Heart right ventricle (tissue), 16 donors: ENCODE results near the gene HHIP. TPM values are rescaled to one million over a fixed set of nuclear protein-coding genes. Genes with fewer than 3 reads are reported as not detected.

Source experiments
- ATAC-seq, 8 donors: fragments of 200-7000 bp; cut with Tn5 transposase; one replicate each; pipeline ENCODE4 v1.9.1; 2020; ENCODE audit warnings: mild to moderate bottlenecking in 8 of 8, moderate library complexity in 8 of 8, moderate number of reproducible peaks in 1 of 8
- DNase-seq, 2 donors: peaks; one replicate each; pipeline ENCODE4 v3.0.0-alpha.2; 2020
- H3K27ac ChIP-seq, 10 donors: fragments of 200-600 bp; sonication (generic) in 2 of 10; one replicate each; pipeline versions ENCODE4 v1.5.0 to v1.8.0; 2020 to 2022; ENCODE audit warnings: mild to moderate bottlenecking in 3 of 10
- H3K27me3 ChIP-seq, 7 donors: fragments of 200-600 bp; one replicate each; pipeline ENCODE4 v1.8.0; 2021 to 2022; ENCODE audit warnings: mild to moderate bottlenecking in 2 of 7
- H3K36me3 ChIP-seq, 9 donors: fragments of 200-600 bp; sonication (generic) in 1 of 9; one replicate each; pipeline versions ENCODE4 v1.5.0 to v1.8.0; 2020 to 2022; ENCODE audit warnings: mild to moderate bottlenecking in 2 of 9
- H3K4me1 ChIP-seq, 9 donors: fragments of 200-600 bp; sonication (generic) in 1 of 9; one replicate each; pipeline versions ENCODE4 v1.5.0 to v1.8.0; 2020 to 2022; ENCODE audit warnings: mild to moderate bottlenecking in 4 of 9
- H3K4me3 ChIP-seq, 10 donors: fragments of 200-600 bp; sonication (generic) in 2 of 10; one replicate each; pipeline versions ENCODE4 v1.5.0 to v1.8.0; 2020 to 2022; ENCODE audit warnings: mild to moderate bottlenecking in 7 of 10, moderate library complexity in 2 of 10
- H3K9me3 ChIP-seq, 11 donors: fragments of 200-600 bp in 10 of 11; sonication (generic) in 2 of 11; one replicate each; pipeline versions ENCODE4 v1.5.0 to v1.8.0; 2013 to 2022; ENCODE audit warnings: mild to moderate bottlenecking in 2 of 11, control low read depth in 1 of 11, moderate library complexity in 1 of 11
- WGBS, 2 donors: extraction: QIAGEN DNeasy Blood & Tissue Kit; methylation state at CpG; one replicate each; pipeline ENCODE4 v1.1.7; 2013; ENCODE audit warnings: inconsistent platforms in 1 of 2; 5-methylcytosine and 5-hydroxymethylcytosine counted together
- intact Hi-C, 10 donors: fragments of 100-400 bp; cut with DNase I; formaldehyde crosslinking; loops; one replicate each; pipeline versions ENCODE4 v1.11.1 to v1.14.2; 2022
- polyA plus RNA-seq, 2 donors: library from polyadenylated mRNA; stranded (reverse); fragments of 200-250 nt; gene quantifications; one replicate each; pipeline ENCODE4 v1.2.3, GENCODE V29; 2013
- total RNA-seq, 10 donors: library from RNA; stranded (reverse); fragmentation: NEBNext Ultra II Directional in 3 of 10; extraction: Animal tissue kit (Norgen Biotek cat#: 25700) in 3 of 10; gene quantifications; one replicate each; pipeline versions ENCODE4 v1.2.1 to v1.2.4, GENCODE V29; 2021 to 2023
- TF ChIP-seq, protein P1 (sequence below), 9 donors: fragments of 200-600 bp; sonication (generic) in 2 of 9; IDR thresholded peaks; one replicate each; pipeline versions ENCODE4 v1.5.0 to v1.8.0; 2021 to 2022; ENCODE audit warnings: antibody characterized with exemption in 9 of 9, mild to moderate bottlenecking in 5 of 9, moderate library complexity in 1 of 9
- donor health status: Arrhythmogenic right ventricular cardiomyopathy.
- donor health status: ischemic (EF 13 %, LVEDD 7.1; RV severe dilation, severe dysfunction).
- donor health status: healthy with polysubstance abuse.
- donor health status: DM: no; HTN: yes; CAD: no.
- donor health status: DM: no; HTN: no; CAD: no.
- donor health status: ischemic (EF 25% LVEDD 6.9; RV normal size, moderate dysfunction).
- donor health status: ischemic (EF 25% LVEDD 5.7; RV mildly dilated, moderate dysfunction).
- donor health status: healthy.
- donor health status: DM: yes; HTN: yes; CAD: no.
- donor health status: Ischemic cardiomyopathy.
- donor health status: ischemic (EF 35%, LVEDD 5.7; RV mildly dilated, moderate dysfunction).
- donor health status: nonischemic (EF 11% LVEDD 7.7; RV severe dilation, severe dysfunction).
- donor health status: DM: yes; HTN: yes; CAD: no.
- donor health status: PGD.
- donor health status: ischemic (EF 29% LVEDD 5.4; RV normal size, mild dysfunction).
- donor health status: nonischemic (EF 23%, LVEDD 6.1; RV moderate dilation, normal function).

HHIP gene
- total and polyA plus RNA-seq, 12 donors = 0.02 to 0.49 (median 0.23) TPM; not detected in 6

DNA sequence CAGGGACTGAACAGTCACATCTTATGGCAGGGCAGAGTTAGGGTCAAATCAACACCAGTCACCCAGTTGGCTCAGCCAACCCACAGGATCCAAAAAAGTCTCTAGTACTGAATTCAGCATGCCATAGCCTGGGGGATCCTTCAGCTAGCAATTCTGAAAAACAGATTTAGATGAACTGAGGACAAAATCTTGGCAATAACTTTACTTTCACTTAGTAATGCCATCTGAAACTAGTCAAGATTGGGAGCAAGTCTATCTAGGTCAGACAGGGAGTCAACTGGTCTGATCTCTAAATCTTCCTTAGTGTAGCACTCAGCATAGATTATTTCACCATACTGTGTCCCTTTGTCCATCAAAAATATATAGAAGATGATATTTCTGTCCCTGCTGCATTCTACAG, 76.0 kb downstream of the HHIP start:
- intact Hi-C loops = no loop called here
- H3K27me3 ChIP-seq = no peaks in the 10 kb centered on the region
- H3K9me3 ChIP-seq = no peaks in the 10 kb centered on the region
- TF ChIP-seq, protein P1, sequence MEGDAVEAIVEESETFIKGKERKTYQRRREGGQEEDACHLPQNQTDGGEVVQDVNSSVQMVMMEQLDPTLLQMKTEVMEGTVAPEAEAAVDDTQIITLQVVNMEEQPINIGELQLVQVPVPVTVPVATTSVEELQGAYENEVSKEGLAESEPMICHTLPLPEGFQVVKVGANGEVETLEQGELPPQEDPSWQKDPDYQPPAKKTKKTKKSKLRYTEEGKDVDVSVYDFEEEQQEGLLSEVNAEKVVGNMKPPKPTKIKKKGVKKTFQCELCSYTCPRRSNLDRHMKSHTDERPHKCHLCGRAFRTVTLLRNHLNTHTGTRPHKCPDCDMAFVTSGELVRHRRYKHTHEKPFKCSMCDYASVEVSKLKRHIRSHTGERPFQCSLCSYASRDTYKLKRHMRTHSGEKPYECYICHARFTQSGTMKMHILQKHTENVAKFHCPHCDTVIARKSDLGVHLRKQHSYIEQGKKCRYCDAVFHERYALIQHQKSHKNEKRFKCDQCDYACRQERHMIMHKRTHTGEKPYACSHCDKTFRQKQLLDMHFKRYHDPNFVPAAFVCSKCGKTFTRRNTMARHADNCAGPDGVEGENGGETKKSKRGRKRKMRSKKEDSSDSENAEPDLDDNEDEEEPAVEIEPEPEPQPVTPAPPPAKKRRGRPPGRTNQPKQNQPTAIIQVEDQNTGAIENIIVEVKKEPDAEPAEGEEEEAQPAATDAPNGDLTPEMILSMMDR (IDR thresholded peaks at IDR 0.05) = no peak
- no peak overlapping the region for H3K27ac ChIP-seq
- no peaks in the 10 kb centered on the region for H3K4me1 ChIP-seq
- DNase-seq = no peak
- H3K4me3 ChIP-seq = no peak overlapping the region
- no peak for ATAC-seq
- H3K36me3 ChIP-seq = no peaks in the 10 kb centered on the region

GRCh38 chr4:144723471-144723870, 77.5 kb downstream of the HHIP start:
- Histone ChIP-seq H3K4me1 (no peaks in the 10 kb centered on the region), H3K9me3 (no peaks in the 10 kb centered on the region), H3K4me3 (no peak overlapping the region), H3K27me3 (no peaks in the 10 kb centered on the region), H3K27ac (no peak overlapping the region), H3K36me3 (no peaks in the 10 kb centered on the region)
- TF ChIP-seq, protein P1 (IDR thresholded peaks at IDR 0.05) = no peak
- DNase-seq (no peak), ATAC-seq (no peak)
- intact Hi-C loops = no loop called here

GRCh38 chr4:144729175-144729574, 83.2 kb downstream of the HHIP start:
- ATAC-seq (no peak), DNase-seq (no peak)
- intact Hi-C loops = no loop called here
- WGBS, 2 donors = 88 to 90% methylated on average over 2 of the region's 2 CpGs
- Histone ChIP-seq H3K4me3 (no peak overlapping the region), H3K4me1 (no peaks in the 10 kb centered on the region), H3K36me3 (no peaks in the 10 kb centered on the region), H3K9me3 (no peaks in the 10 kb centered on the region), H3K27ac (no peak overlapping the region), H3K27me3 (no peaks in the 10 kb centered on the region)
- TF ChIP-seq, protein P1 (IDR thresholded peaks at IDR 0.05) = no peak

DNA sequence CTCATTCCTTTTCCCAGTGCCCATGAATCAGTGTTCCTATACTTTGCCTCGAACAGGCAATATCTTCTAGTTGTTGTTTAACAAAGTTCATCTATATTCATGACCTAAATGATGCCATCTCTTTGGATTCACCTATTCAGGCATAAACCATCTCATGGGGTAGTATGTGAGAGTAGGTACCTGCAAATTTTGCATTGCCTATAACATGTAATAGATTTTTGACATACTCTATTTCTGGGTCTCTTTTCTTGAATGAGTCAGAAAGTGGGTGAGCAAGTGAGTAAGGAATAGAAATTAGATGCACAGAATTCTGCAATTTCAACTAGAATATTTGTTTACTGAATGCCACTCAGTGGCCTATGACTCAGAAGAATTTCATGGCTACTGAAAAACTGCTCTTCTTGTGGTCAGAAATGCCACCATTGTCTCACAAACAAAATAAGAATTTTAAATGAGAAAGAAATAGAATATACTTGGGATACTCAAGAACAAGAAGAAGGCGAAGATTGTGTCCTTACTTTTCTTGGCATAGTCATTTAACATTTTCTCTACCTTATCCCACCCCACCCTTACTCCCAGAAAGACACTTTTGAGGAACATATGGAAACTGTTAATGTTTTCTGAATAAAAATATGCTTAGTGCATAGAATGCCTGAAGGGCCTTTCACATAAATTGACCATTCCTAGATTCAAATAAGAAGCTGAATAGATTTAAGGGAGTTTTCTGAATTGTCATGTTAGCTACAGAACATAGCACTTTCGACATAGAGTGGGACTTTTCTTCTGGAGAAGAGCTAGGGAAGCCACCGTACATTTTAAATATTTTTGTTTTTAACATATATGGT, 86.8 kb downstream of the HHIP start:
- no peaks in the 10 kb centered on the region for H3K36me3 ChIP-seq
- H3K9me3 ChIP-seq = no peaks in the 10 kb centered on the region
- DNase-seq (no peak), ATAC-seq (no peak)
- TF ChIP-seq, protein P1 (IDR thresholded peaks at IDR 0.05) = no peak
- WGBS, 2 donors = 83 to 93% methylated on average over 4 of the region's 4 CpGs
- no peaks in the 10 kb centered on the region for H3K27me3 ChIP-seq
- H3K4me3 ChIP-seq = no peak overlapping the region
- H3K4me1 ChIP-seq = no peaks in the 10 kb centered on the region
- H3K27ac ChIP-seq = no peak overlapping the region
- intact Hi-C loops = no loop called here
